ENCODE measurements around the gene DEGS1. TPM values are rescaled to one million over a fixed set of nuclear protein-coding genes. Genes with fewer than 3 reads are reported as not detected.
A peak's percentile ranks its signal among the peaks of the same experiment; 100 is the strongest.

The DEGS1 gene
- total RNA-seq (ENCODE audit: unreplicated experiment): 88.1 TPM
- long read RNA-seq, transcript DEGS1-201 (3 exons, 2,101 nt): major isoform, 64 of 78 reads
- long read RNA-seq, partial matches to known transcripts: 2 of 78 reads
- long read RNA-seq, other reads (novel, unspliced or antisense): 12 of 78 reads

GRCh38 chr1:224182866-224183590 is at the start of gene DEGS1:
DEGS1 (plus strand) TSS chr1:224183240; CDS start chr1:224183337, 97 bp downstream.
- Mint-ChIP-seq H3K4me3 (ENCODE audit: unreplicated experiment) (peak within 1 kb of the TSS; percentile 90), H3K9me3 (ENCODE audit: unreplicated experiment) (no peaks in the 10 kb centered on the region), H3K4me1 (ENCODE audit: unreplicated experiment) (peaks cover 14% of the 10 kb centered on the region), H3K36me3 (ENCODE audit: low read depth, unreplicated experiment) (peaks cover 11% of the 10 kb centered on the region), H3K27ac (ENCODE audit: unreplicated experiment) (peak within 1 kb of the TSS; percentile 40), H3K27me3 (ENCODE audit: unreplicated experiment) (peaks cover 6% of the 10 kb centered on the region)
- DNase-seq (ENCODE audit: low spot score): peak; percentile 83
- no peak for TF ChIP-seq CTCF (IDR thresholded peaks at IDR 0.05; ENCODE audit: unreplicated experiment)

GRCh38 chr1:224133741-224134299 is 49.2 kb upstream of the DEGS1 start:
- no peaks in the 10 kb centered on the region for H3K27me3 Mint-ChIP-seq (ENCODE audit: unreplicated experiment)
- DNase-seq (ENCODE audit: low spot score): no peak
- no peak overlapping the region for H3K27ac Mint-ChIP-seq (ENCODE audit: unreplicated experiment)
- peaks cover 25% of the 10 kb centered on the region for H3K36me3 Mint-ChIP-seq (ENCODE audit: low read depth, unreplicated experiment)
- no peaks in the 10 kb centered on the region for H3K4me1 Mint-ChIP-seq (ENCODE audit: unreplicated experiment)
- no peaks in the 10 kb centered on the region for H3K9me3 Mint-ChIP-seq (ENCODE audit: unreplicated experiment)
- TF ChIP-seq CTCF (IDR thresholded peaks at IDR 0.05; ENCODE audit: unreplicated experiment): no peak
- H3K4me3 Mint-ChIP-seq (ENCODE audit: unreplicated experiment): no peak overlapping the region

- H3K9me3 Mint-ChIP-seq (ENCODE audit: unreplicated experiment): no peaks in the 10 kb centered on the region
- no peak for DNase-seq (ENCODE audit: low spot score)
- no peaks in the 10 kb centered on the region for H3K4me1 Mint-ChIP-seq (ENCODE audit: unreplicated experiment)
- no peak for TF ChIP-seq CTCF (IDR thresholded peaks at IDR 0.05; ENCODE audit: unreplicated experiment)
- no peaks in the 10 kb centered on the region for H3K36me3 Mint-ChIP-seq (ENCODE audit: low read depth, unreplicated experiment)
- no peak overlapping the region for H3K4me3 Mint-ChIP-seq (ENCODE audit: unreplicated experiment)
- H3K27me3 Mint-ChIP-seq (ENCODE audit: unreplicated experiment): no peaks in the 10 kb centered on the region
- H3K27ac Mint-ChIP-seq (ENCODE audit: unreplicated experiment): no peak overlapping the region
These were observed 45.5 kb upstream of the DEGS1 start for GRCh38 chr1:224137518-224137917.

DNA sequence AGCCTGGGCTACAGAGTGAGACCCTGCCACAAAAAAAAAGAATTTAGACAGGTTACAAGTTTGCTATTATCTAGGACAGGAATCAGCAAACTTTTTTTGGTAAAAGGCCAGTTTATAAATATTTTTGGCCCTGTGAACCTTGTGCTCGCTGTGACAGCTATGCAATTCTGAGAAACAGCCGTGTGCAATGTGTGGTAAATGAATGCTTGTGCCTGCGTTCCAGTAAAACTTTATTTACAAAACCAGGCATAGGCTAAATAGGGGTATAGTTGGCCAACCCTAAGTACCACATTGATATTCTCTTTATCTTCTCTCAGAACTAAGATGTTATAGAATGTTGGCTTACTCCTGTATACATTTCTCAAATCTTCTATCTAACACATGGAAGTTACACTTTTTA is 44.8 kb upstream of the DEGS1 start:
- peaks cover 1% of the 10 kb centered on the region for H3K36me3 Mint-ChIP-seq (ENCODE audit: low read depth, unreplicated experiment)
- no peak overlapping the region for H3K4me3 Mint-ChIP-seq (ENCODE audit: unreplicated experiment)
- DNase-seq (ENCODE audit: low spot score): no peak
- TF ChIP-seq CTCF (IDR thresholded peaks at IDR 0.05; ENCODE audit: unreplicated experiment): no peak
- H3K27ac Mint-ChIP-seq (ENCODE audit: unreplicated experiment): no peak overlapping the region
- no peaks in the 10 kb centered on the region for H3K4me1 Mint-ChIP-seq (ENCODE audit: unreplicated experiment)
- no peaks in the 10 kb centered on the region for H3K27me3 Mint-ChIP-seq (ENCODE audit: unreplicated experiment)
- no peaks in the 10 kb centered on the region for H3K9me3 Mint-ChIP-seq (ENCODE audit: unreplicated experiment)

DNA sequence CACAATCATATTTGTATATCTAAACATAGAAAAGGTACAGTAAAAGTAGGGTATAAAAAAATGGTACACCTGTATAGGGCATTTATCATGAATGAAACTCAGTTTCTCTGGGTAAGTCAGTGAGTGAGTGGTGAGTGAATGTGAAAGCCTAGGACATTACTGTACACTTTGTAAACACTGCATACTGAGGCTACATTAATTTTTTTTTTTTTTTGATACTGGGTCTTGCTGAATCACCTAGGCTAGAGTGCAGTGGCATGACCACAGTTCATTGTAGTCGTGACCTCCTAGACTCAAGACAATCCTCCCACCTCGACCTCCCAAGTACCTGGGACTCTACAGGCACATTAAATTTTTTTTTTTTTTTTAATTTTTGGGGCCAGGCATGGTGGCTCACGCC is 41.3 kb upstream of the DEGS1 start:
- Mint-ChIP-seq H3K36me3 (ENCODE audit: low read depth, unreplicated experiment) (peaks cover 3% of the 10 kb centered on the region), H3K9me3 (ENCODE audit: unreplicated experiment) (no peaks in the 10 kb centered on the region), H3K4me3 (ENCODE audit: unreplicated experiment) (no peak overlapping the region), H3K27ac (ENCODE audit: unreplicated experiment) (no peak overlapping the region), H3K4me1 (ENCODE audit: unreplicated experiment) (no peaks in the 10 kb centered on the region), H3K27me3 (ENCODE audit: unreplicated experiment) (no peaks in the 10 kb centered on the region)
- no peak for TF ChIP-seq CTCF (IDR thresholded peaks at IDR 0.05; ENCODE audit: unreplicated experiment)
- DNase-seq (ENCODE audit: low spot score): no peak
